ENCODE measurements around the gene KLHL35. TPM values are rescaled to one million over a fixed set of nuclear protein-coding genes. Genes with fewer than 3 reads are reported as not detected.

The KLHL35 gene
- total and polyA plus RNA-seq, 2 donors (not counting 1 experiment from before 2014, with no cell fraction given): 0.42 to 1.3 TPM

- Histone ChIP-seq H2AFZ (ENCODE audit: low read length) (no peak overlapping the region), H3K27me3 (ENCODE audit: control insufficient read depth, insufficient read depth, low read length) (peaks cover 25% of the 10 kb centered on the region), H3K9me3 (ENCODE audit: control insufficient read depth, insufficient read depth, low read depth, low read length) (no peaks in the 10 kb centered on the region), H3K4me3 (replicated peaks in 1 of 4; ENCODE audit: control extremely low read depth in 1 of 4, insufficient read depth in 1 of 4, low read depth in 3 of 4, low read length in 4 of 4) (no peak overlapping the region), H4K20me1 (ENCODE audit: control insufficient read depth, extremely low read depth, insufficient read depth, low read length) (no peaks in the 10 kb centered on the region), H3K4me2 (ENCODE audit: extremely low read depth, insufficient read depth, low read length) (no peak overlapping the region), H3K4me1 (ENCODE audit: control insufficient read depth, extremely low read depth, insufficient read depth, low read length) (no peaks in the 10 kb centered on the region), H3K79me2 (ENCODE audit: control insufficient read depth, insufficient read depth, low read length) (no peaks in the 10 kb centered on the region), H3K36me3 (ENCODE audit: control insufficient read depth, insufficient read depth, low read length) (no peaks in the 10 kb centered on the region), H3K9ac (ENCODE audit: insufficient read depth, low read length) (no peak overlapping the region), H3K27ac (ENCODE audit: insufficient read depth, low read length) (no peak overlapping the region)
- no peak for DNase-seq (ENCODE audit: low read depth in 2 of 2)
- TF ChIP-seq, protein P1, sequence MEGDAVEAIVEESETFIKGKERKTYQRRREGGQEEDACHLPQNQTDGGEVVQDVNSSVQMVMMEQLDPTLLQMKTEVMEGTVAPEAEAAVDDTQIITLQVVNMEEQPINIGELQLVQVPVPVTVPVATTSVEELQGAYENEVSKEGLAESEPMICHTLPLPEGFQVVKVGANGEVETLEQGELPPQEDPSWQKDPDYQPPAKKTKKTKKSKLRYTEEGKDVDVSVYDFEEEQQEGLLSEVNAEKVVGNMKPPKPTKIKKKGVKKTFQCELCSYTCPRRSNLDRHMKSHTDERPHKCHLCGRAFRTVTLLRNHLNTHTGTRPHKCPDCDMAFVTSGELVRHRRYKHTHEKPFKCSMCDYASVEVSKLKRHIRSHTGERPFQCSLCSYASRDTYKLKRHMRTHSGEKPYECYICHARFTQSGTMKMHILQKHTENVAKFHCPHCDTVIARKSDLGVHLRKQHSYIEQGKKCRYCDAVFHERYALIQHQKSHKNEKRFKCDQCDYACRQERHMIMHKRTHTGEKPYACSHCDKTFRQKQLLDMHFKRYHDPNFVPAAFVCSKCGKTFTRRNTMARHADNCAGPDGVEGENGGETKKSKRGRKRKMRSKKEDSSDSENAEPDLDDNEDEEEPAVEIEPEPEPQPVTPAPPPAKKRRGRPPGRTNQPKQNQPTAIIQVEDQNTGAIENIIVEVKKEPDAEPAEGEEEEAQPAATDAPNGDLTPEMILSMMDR (conservative IDR thresholded peaks at IDR 0.05 in 1 of 2, IDR thresholded peaks at IDR 0.05 in 1 of 2; ENCODE audit: low read depth in 1 of 2, low read length in 2 of 2): no peak
- TF ChIP-seq EZH2 (IDR thresholded peaks at IDR 0.05; ENCODE audit: low read length, missing control alignments): no peak
Observed at GRCh38 chr11:75435571-75435925, 2.5 kb upstream of the KLHL35 start.

- Histone ChIP-seq H3K79me2 (ENCODE audit: control insufficient read depth, insufficient read depth, low read length) (no peaks in the 10 kb centered on the region), H2AFZ (ENCODE audit: low read length) (no peak overlapping the region), H3K27ac (ENCODE audit: insufficient read depth, low read length) (no peak overlapping the region), H3K4me3 (replicated peaks in 1 of 4; ENCODE audit: control extremely low read depth in 1 of 4, insufficient read depth in 1 of 4, low read depth in 3 of 4, low read length in 4 of 4) (no peak overlapping the region), H3K36me3 (ENCODE audit: control insufficient read depth, insufficient read depth, low read length) (no peaks in the 10 kb centered on the region), H3K4me2 (ENCODE audit: extremely low read depth, insufficient read depth, low read length) (no peak overlapping the region), H3K9me3 (ENCODE audit: control insufficient read depth, insufficient read depth, low read depth, low read length) (no peaks in the 10 kb centered on the region), H4K20me1 (ENCODE audit: control insufficient read depth, extremely low read depth, insufficient read depth, low read length) (no peaks in the 10 kb centered on the region), H3K9ac (ENCODE audit: insufficient read depth, low read length) (no peak overlapping the region), H3K4me1 (ENCODE audit: control insufficient read depth, extremely low read depth, insufficient read depth, low read length) (no peaks in the 10 kb centered on the region), H3K27me3 (ENCODE audit: control insufficient read depth, insufficient read depth, low read length) (peaks cover 28% of the 10 kb centered on the region)
- DNase-seq (ENCODE audit: low read depth in 2 of 2): no peak
- TF ChIP-seq EZH2 (IDR thresholded peaks at IDR 0.05; ENCODE audit: low read length, missing control alignments): no peak
- TF ChIP-seq, protein P1 (conservative IDR thresholded peaks at IDR 0.05 in 1 of 2, IDR thresholded peaks at IDR 0.05 in 1 of 2; ENCODE audit: low read depth in 1 of 2, low read length in 2 of 2): no peak
Observed at GRCh38 chr11:75434886-75435570, 2.0 kb upstream of the KLHL35 start.

DNA sequence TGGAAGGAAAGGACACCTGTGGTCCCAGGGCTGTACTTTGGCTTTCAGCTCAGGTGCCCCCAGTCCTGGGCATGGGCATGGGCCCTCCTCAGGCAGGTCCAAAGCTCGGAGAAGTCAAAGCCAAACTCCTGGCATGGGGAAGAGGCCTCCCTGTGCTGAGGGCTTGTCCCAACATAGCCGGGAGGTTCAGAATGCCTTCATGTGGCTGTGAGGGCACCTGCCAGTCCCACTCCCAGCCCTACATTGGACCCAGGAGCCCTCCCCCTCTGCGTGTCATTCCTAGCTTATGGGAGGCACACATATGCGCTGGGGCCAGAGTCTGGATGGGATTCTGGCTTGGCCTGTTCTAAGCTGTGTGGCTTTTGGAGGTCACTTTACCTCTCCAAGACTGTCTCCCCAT is 1.0 kb upstream of the KLHL35 start:
- H3K79me2 ChIP-seq (ENCODE audit: control insufficient read depth, insufficient read depth, low read length): no peaks in the 10 kb centered on the region
- H3K36me3 ChIP-seq (ENCODE audit: control insufficient read depth, insufficient read depth, low read length): no peaks in the 10 kb centered on the region
- H4K20me1 ChIP-seq (ENCODE audit: control insufficient read depth, extremely low read depth, insufficient read depth, low read length): no peaks in the 10 kb centered on the region
- peaks cover 34% of the 10 kb centered on the region for H3K27me3 ChIP-seq (ENCODE audit: control insufficient read depth, insufficient read depth, low read length)
- TF ChIP-seq, protein P1 (conservative IDR thresholded peaks at IDR 0.05 in 1 of 2, IDR thresholded peaks at IDR 0.05 in 1 of 2; ENCODE audit: low read depth in 1 of 2, low read length in 2 of 2): no peak
- no peak for TF ChIP-seq EZH2 (IDR thresholded peaks at IDR 0.05; ENCODE audit: low read length, missing control alignments)
- H3K9ac ChIP-seq (ENCODE audit: insufficient read depth, low read length): no peak overlapping the region
- H3K9me3 ChIP-seq (ENCODE audit: control insufficient read depth, insufficient read depth, low read depth, low read length): no peaks in the 10 kb centered on the region
- DNase-seq (ENCODE audit: low read depth in 2 of 2): no peak
- H3K4me1 ChIP-seq (ENCODE audit: control insufficient read depth, extremely low read depth, insufficient read depth, low read length): no peaks in the 10 kb centered on the region
- H3K27ac ChIP-seq (ENCODE audit: insufficient read depth, low read length): no peak overlapping the region
- H3K4me3 ChIP-seq (replicated peaks in 1 of 4; ENCODE audit: control extremely low read depth in 1 of 4, insufficient read depth in 1 of 4, low read depth in 3 of 4, low read length in 4 of 4): no peak overlapping the region
- H2AFZ ChIP-seq (ENCODE audit: low read length): no peak overlapping the region
- no peak overlapping the region for H3K4me2 ChIP-seq (ENCODE audit: extremely low read depth, insufficient read depth, low read length)
